Stimulated activated CD4-positive, alpha-beta T cell treated with anti-CD3 and anti-CD28 coated beads, Interleukin-12 subunit alpha, Interleukin-12 subunit beta, amount 100 ng/mL, for 48 hours (primary cell): ENCODE results near the gene TCTN1.
"Not testable (repeated sequence)": the region's sequence is repeated elsewhere in the genome, so short reads cannot be mapped to it uniquely, and the experiment has no call there.

Source experiments
- DNase-seq, 3 donors: peaks; one replicate each; pipeline ENCODE4 v3.0.0-alpha.2; 2020; ENCODE audit warnings: low read depth in 2 of 3, low spot score in 1 of 3

The TCTN1 gene

DNA sequence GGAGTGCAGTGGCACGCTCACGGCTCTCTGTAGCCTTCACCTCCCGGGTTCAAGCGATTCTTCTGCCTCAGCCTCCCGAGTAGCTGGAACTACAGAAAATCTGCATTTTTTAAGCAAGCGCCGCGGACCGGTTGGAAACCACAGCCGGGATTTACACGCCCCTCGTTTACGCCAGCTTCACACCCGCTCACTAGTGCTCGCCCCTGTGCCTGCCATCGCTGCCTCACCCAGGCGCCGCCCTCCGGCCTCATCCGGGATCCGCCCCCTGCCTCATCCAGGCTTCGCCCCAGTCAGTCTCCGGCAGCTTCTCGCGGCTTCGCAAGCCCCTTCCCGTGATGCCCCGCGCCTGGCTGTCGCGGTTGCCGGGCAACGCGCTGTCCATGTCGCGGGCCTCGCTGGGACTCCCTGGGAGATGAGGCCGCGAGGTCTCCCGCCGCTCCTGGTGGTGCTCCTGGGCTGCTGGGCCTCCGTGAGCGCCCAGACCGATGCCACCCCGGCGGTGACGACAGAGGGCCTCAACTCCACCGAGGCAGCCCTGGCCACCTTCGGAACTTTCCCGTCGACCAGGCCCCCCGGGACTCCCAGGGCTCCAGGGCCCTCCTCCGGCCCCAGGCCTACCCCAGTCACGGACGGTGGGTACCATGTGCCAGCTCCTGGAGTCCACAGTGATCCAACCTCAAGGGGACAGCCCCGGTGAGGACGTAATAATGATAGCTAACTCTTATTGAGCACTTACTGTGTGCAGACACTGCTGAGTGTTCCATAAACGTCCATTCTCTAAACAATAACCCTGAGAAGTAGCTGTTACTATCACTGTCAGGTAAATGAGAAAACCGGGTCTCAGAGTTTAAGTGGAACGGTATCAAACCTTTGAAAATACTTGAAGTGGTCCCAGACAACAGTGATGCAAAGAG is at the start of gene TCTN1:
Gene TCTN1, plus strand, starts transcription at position 359 of the 914 bp plus-strand sequence. Its CDS starts 54 bp downstream, at position 413.
- DNase-seq: peak; percentile 94 to 98 (median 94)

DNA sequence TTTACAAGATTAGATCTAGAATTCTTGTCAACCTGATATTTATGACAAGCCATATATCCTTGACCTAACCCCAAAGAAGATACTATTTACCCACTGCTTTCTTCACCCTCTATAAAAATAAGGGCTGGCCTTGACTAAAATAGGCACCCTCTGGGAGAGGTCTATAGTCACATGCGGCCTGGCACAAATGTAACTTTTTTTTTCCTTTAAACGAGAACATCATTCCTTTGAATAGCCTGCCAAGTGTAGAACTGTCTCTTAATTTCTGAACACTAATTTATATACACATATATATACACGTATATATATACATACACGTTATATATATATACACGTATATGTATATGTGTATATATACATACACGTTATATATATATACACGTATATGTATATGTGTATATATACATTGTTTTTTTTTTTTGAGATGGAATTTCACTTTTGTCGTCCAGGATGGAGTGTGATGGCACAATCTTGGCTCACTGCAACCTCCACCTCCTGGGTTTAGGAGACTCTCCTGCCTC is 49.4 kb upstream of the TCTN1 start:
- DNase-seq: no peak

DNA sequence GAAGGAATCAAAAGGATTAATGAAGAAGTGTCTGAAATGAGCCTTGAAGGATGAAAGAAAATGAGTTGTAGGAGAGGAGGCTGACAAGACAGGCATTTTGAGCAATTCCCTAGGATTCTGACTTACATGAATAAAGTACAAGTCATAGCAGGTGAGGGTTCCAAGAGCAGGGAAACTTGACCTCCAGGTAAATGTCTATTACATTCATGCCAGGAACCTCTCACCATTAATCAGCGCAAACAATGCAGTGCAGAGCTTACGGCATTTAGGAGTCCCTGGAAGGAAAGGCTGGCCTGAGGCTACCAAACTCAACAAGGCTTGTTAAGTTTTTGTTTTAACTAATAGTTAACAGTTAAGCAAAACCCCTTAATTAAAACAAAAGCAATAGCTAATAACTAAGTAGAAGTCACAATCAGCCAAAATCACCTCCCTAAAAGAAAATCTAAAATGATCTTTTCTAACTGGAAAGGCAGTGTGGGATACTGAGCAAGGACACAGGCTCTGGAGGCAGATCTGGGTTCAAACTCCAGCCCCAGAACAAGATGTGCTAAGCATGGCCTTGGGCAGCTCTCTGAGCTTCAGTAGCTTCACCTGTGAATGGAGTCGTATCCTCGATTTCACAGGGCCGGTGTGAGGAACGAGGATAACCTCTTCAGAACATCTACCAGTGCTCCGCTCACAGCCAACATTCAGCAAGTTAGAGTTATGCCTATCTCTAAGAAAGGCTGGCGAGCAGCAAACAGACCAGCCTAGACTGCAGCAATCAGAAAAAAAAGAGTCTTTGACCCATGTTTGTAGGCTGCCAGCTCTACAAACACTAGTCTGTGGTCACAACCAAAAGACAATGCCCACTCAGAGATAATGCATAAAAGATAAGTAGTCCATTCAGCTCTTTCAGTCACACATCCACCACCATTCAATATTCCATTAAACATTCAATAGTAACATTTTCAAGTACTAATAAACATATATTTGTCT is 47.7 kb upstream of the TCTN1 start:
- DNase-seq: no peak

DNA sequence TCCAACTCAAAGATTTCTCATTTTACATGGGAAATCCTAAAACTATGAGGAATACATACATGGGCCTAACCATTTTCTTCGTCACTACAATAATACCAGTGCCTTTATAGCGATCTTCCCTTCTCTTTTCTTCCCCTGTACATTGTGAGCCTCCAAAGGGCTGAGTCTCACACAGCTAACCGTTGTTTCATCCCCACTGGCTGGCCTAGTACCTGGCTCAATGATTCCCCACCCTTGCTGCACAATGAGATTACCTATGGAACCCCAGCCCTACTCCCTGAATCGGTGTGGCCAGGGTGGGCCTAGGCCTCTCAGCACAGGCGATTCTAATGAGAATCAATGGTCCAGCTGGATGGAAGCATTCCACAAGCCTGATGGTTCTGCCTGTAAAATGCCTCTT is 46.9 kb upstream of the TCTN1 start:
- DNase-seq: no peak

DNA sequence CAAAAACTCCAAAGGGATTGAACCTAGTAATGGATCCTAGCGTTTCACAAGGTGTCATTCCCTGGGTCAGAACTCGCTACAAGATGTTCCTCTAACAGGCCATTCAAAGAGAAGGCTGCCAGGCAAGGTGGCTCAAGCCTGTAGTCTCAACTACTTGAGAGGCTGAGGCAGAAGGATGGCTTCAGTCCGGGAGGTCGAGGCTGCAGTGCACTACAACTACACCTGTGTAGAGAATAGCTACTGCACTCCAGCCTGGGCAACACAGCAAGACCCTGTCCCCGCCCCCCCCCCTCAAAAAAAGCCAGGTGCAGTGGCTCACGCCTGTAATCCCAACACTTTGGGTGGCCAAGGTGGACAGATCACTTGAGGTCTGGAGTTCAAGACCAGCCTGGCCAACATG is 45.2 kb upstream of the TCTN1 start:
- DNase-seq: no peak

DNA sequence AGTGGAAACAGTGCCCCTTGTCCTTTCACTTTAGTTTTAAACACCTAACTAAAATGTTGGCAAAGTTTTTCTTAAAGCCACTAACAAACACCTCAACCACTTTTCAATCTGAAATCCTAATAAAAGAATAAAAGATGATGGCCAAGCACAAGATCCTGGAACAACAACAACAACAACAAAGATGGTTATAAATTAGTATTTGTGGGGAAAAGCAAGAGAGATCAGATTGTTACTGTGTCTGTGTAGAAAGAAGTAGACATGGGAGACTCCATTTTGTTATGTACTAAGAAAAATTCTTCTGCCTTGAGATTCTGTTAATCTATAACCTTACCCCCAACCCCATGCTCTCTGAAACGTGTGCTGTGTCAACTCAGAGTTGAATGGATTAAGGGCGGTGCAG is 44.1 kb upstream of the TCTN1 start:
- DNase-seq: not testable (repeated sequence)

DNA sequence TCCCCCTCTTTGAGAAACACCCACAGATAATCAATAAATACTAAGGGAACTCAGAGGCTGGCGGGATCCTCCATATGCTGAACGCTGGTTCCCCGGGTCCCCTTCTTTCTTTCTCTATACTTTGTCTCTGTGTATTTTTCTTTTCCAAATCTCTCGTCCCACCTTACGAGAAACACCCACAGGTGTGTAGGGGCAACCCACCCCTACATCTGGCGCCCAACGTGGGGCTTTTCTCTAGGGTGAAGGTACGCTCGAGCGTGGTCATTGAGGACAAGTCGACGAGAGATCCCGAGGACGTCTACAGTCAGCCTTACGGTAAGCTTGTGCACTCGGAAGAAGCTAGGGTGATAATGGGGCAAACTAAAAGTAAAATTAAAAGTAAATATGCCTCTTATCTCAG is 43.1 kb upstream of the TCTN1 start:
- not testable (repeated sequence) for DNase-seq

DNA sequence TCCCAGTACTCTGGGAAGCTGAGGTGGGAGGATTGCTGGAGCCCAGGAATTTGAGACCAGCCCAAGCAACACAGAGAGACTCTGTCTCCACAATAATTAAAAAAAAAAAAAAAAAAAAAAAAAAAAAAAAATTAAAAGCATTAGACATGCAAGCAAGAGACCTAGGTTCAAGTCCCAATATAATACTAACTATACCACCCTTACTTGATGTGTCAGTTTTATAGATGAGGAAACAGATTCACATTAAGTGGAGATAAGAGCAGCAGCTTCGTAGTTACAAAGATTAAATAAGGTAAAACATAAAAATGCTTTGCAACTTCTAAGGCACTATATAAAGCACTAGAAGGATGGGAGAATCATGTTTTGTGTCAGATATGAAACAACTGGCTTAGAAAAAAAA is 39.9 kb upstream of the TCTN1 start:
- no peak for DNase-seq

DNA sequence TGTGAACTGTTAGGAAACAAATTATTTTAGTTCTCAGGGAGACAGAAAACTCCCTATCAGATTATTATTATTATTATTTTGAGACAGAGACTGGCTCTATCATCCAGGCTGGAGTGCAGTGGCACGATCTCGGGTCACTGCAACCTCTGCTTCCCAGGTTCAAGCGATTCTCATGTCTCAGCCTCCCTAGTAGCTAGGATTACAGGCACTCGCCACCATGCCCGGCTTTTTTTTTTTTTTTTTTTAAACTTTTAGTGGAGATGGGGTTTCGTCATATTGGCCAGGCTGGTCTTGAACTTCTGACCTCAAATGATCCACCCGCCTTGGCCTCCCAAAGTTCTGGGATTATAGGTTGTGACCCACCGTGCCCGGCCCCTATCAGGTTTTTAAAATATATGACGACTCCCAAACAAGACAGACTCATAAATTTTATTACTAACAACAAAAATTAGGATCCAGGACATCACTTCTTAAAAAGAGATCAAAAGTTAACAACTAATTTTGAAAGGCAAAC is 39.2 kb upstream of the TCTN1 start:
- DNase-seq: not testable (repeated sequence)

DNA sequence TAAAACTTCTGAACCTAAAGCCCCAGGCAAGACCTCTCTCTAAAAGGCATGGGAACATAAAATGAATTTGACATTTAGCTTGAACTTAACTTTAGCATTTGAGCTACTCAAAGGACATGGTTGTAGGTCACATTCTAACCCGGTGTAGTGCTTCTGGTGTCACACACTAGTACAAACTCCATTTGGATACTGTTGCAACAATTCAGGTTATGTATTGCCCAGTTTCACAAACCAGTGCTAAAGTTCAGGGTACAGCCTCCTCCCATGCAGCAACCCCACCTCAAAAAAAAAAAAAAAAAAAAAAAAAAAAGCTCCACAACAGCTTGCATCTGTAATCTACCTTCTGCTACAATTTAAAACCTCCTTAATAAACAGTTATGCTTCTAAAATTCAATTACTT is 38.6 kb upstream of the TCTN1 start:
- DNase-seq: no peak

DNA sequence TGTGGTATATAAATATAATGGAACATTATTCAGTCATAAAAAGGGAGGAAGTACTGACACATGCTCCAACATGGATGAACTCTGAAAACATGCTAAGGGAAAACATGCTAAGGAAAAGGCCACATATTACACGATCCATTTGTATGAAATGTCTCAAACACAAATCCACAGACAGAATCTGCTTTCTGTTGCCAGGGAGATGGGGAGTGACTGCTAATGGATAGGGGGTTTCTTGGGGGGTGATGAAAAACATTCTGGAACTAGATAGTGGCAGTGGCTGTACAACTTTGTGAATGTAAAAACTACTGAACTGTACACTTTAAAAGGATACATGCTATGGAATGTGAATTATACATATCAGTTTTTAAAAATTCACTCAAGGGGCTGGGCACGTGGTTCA is 37.4 kb upstream of the TCTN1 start:
- DNase-seq: no peak

DNA sequence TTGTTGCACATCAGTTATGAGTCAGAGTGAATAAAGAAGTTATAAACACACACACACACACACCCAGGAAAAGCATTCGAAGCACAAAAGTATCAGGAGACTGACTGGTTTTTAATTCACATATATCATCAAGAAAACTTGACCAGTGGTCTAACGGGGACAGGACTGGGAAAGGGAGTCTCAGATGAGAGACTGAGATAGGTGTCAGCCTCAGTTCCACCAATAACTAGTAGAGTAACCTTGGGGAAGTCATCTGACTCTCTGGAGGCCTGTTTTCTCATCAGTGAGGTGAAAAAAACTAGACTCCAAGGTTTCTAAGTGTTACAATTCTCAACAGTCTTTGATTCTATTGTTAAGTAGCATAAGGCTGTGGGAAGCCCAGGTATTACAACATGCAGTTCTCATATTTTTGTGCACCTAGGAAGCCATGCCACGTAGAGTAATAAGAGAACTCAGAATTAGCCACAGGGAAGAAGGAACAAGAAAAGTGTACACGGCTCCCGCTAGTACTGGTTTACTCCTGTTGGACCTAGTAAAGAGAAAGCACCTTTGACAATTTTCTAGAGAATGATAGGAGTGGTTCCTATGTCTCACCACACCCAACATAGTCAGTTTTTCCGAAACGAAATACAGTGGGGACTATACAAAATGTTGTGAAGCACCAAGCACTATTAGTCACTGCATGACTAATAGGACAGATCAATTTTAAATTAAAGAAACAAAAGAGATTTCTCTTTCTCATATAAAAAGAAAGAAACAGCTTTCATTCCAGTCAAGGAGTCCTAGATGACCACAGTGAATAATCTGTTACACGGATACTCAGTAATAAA is 35.9 kb upstream of the TCTN1 start:
- peak in 1 of 3 donors; percentile 51 for DNase-seq

DNA sequence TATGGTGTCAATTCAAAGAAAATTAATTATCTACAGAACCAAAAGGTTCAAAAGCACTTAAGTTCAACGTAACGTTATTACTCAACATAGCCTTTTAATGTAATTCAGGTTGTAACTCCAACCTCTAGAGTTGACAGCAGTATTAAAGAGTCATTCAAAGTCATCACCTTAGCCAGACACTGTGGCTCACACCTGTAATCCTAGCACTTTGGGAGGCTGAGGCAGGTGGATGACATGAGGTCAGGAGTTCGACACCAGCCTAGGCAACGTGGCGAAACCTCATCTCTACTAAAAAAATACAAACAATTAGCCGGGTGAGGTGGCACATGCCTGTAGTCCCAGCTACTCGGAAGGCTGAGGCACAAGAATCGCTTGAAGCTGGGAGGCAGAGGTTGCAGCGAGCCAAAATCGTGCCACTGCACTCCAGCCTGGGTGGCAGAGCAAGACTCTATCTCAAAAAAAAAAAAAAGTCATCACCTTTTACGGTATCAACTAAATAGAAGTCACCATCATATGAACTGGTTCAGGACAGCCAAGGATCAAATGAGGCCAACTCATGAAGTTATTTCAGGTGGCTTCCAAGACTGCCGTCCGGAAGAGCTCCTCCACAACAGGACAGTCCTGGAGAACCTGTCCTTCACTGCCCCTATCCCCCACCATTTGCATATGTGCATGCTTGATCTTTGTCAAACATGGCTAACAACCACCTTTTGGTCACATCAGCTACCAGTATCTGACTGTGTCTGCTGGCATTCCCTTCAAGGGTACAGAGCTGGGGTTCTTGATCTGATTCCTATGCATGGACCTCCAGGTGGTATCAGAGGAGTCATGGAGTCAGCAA is 35.0 kb upstream of the TCTN1 start:
- no peak for DNase-seq

DNA sequence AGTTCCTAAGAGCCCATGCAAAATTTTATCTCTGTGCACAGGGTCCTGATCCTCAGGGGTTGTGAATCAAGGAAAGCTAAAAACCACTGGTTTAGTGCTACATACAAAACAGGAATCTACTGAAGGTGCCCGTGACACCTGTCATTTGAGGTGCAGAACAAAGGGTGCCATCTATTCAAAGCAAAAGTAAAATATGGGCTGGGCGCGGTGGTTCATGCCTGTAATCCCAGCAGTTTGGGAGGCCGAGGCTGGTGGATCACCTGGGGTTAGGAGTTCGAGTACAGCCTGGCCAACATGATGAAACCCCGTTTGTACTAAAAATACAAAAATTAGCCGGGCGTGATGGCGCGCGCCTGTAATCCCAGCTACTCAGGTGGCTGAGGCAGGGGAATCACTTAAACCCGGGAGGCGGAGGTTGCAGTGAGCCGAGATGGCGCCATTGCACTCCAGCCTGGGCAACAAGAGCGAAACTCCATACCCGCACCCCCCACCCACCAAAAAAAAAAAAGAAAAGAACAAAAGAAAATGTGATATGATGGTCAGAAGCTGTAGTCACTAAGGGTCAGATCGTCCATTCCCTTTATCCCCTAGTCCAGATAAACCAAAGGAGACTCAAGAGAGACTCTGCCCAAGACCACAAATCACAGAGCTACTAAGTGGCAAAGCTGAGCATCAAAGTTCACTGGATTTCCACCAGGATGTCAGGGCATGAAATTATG is 34.2 kb upstream of the TCTN1 start:
- DNase-seq: no peak

DNA sequence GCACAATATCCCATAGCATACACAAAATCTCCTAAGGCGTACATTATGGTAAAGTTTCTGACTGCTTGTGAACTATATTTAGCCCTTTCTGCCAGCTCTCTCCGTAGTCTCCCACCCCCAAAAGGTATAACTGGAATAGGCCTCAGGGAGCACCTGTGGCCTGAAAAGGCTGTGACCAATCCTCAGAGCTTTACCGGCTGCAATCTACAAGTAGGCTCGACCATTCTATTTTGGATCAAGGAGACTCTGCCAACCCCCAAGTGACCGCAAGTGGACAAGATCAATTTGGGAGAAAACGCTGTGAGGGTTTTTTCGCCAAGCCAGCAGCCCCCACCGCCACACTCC is 32.0 kb upstream of the TCTN1 start:
- DNase-seq: no peak

DNA sequence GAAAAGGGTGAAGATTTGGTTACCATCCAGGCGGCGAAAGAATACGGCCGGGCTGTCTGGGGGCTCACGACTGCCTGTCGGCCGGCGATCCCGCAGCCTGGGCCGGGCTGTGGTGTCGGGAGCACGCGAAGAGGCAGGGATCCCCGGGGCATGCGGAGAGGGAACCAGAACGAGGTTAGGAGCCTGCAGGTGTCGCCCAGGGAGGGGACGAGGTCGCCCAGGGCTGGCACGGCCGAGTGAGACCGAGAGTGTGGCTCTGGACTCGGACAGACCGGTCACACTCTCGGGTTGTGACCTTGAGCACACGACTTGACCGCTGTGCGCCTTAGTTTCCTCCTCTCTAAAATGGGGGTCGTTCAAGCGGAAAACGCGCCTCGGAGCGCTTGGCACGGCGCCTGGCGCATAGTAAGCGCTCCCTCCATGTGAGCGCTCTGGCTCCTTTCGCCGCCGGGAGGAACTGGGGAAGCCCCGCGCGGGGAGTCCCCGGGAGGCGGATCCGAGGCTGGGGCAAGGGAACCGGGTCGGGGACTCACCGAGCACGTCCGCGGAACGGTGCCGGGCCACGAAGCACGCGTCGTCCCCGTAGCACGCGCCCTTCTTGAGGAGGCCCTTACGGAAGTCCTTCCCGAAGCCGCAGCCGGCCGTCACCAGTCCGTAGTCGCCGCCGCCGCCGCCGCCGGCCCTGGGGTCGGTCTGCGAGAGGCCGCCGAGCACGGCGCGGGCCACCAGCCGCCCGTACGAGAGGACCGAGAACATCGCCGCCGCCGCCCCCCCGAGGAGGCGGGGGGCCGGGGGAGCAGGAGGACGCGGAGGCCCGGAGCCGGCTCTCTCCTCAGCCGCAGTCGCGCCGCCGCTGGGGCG is 31.4 kb upstream of the TCTN1 start:
- peak in 2 of 3 donors; percentile 50 to 73 for DNase-seq

DNA sequence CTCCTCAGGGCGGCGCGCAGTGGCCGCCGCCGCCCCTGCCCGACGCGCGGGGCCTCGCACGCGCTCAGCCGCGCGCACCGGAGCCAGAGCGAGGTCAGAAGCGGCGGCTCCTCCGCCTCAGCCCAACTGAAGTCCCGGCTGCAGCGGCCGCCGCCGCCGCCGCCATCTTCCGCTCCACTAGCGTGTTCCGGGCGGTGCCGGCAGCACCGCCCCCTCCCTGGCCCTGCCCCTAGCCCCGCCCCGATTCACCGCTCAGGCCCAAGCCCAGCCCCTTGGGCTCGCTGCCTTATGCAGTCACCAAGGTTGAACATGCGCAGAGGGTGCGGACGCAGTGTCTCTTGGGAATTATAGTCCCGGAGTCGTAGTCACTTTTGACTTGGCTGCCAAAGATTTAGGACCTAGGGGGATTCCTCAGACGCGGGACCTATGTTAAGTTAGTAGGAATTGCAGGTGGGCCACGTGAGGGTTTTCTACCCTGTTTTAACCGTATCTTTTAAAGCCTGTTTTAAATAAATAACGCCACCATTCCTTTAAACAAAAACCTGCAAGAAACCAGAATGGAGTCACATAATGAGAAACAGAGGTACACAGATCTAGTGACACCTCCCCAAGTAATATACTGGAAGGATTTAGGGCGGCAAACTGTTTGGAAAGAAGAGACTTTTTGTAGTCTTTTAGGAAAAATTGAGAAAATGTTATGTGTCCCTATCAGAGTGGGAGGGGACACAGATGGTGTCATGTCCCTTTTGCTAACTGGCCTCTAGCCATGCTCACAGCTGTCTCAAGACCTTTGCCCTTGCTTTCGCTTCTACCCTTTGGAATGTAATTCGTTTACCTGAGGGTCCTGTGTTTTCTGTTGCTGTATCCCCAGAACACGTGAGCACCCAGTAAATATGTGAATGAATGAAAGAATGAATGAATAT is 30.5 kb upstream of the TCTN1 start, which contains the start of gene PPTC7:
Gene PPTC7, minus strand, starts transcription at position 182 of the 923 bp plus-strand sequence. CDS start 287 bp downstream, outside the sequence.
- DNase-seq: peak; percentile 94 to 97 (median 96)
